Neural progenitor cell (in vitro differentiated cells): ENCODE data around the gene SLC7A5.

Experiments used
- EZH2 ChIP-seq: fragments of 200-600 bp; sonication (generic); IDR thresholded peaks from 2 replicates; pipeline ENCODE4 v1.6.1; 2017; ENCODE audit warnings: antibody characterized with exemption, mild to moderate bottlenecking, moderate library complexity
- EZH2phosphoT487 ChIP-seq: fragments of 200-600 bp; sonication (generic); IDR thresholded peaks from 2 replicates; pipeline ENCODE4 v1.6.1; 2017; ENCODE audit warnings: antibody characterized with exemption
- TF ChIP-seq, protein P1 (sequence below): fragments of 200-600 bp; sonication (generic); IDR thresholded peaks from 2 replicates; pipeline ENCODE4 v1.5.1; 2017; ENCODE audit warnings: antibody characterized with exemption, mild to moderate bottlenecking

DNA sequence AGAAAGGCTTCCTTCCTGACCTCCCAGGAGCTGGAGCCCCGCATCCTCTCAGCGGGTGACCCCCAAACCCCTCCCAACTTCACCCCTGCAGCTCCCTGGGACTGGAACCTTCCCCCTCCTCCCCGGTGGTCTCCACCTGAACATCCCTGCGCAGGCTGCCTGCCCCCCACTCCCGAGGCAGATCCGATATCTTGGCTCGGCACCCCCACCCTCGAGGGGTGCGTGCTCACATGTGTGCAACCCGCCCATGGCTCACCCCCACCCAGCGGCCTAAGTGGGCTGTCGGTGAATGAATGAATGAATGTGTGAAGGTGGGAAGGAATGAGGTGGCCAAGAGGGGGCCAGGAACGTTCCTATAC is 39.7 kb downstream of the SLC7A5 start:
- TF ChIP-seq, protein P1, sequence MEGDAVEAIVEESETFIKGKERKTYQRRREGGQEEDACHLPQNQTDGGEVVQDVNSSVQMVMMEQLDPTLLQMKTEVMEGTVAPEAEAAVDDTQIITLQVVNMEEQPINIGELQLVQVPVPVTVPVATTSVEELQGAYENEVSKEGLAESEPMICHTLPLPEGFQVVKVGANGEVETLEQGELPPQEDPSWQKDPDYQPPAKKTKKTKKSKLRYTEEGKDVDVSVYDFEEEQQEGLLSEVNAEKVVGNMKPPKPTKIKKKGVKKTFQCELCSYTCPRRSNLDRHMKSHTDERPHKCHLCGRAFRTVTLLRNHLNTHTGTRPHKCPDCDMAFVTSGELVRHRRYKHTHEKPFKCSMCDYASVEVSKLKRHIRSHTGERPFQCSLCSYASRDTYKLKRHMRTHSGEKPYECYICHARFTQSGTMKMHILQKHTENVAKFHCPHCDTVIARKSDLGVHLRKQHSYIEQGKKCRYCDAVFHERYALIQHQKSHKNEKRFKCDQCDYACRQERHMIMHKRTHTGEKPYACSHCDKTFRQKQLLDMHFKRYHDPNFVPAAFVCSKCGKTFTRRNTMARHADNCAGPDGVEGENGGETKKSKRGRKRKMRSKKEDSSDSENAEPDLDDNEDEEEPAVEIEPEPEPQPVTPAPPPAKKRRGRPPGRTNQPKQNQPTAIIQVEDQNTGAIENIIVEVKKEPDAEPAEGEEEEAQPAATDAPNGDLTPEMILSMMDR, result no peak
- TF ChIP-seq EZH2 (no peak), EZH2phosphoT487 (no peak)
